Measurements from ENCODE around the gene PTPRG.

DNA sequence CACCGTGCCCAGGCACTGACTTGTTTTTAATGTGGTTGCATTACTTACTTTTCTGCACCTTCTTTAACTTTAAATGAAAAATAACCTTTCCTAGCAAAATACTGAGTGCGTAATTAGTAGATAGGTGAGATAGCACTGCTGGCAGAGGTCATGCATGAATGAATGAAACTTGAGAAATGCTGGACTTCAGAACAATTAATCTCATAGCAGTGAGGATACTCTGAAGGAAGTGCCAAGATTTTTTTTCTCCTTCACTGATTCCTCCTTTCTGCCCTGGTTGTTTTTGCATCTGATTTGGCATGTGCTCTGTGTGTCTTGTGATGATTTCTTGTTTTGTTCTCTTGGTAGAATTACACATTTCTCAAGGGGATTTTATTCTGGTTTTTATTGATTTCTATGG lies 378.9 kb downstream of the PTPRG start:
- TF ChIP-seq POLR2A (IDR thresholded peaks at IDR 0.05; ENCODE audit: low read depth, low read length) (no peak), TAF1 (IDR thresholded peaks at IDR 0.05; ENCODE audit: borderline replicate concordance, low read depth, low read length) (no peak)
